Ascending aorta (tissue), 2 donors: ENCODE data around the gene ANKRD36. TPM values are rescaled to one million over a fixed set of nuclear protein-coding genes. Genes with fewer than 3 reads are reported as not detected.
"Not testable (repeated sequence)": the region's sequence is repeated elsewhere in the genome, so short reads cannot be mapped to it uniquely, and the experiment has no call there.

Experiments used
- DNase-seq, 2 donors: peaks; one replicate each; pipeline ENCODE4 v3.0.0-alpha.2; 2019; ENCODE audit warnings: low spot score in 2 of 2
- H3K27ac ChIP-seq, 2 donors: fragments of 200-600 bp; sonication (generic); one replicate each; pipeline ENCODE4 v1.5.1; 2016 to 2017; ENCODE audit warnings: mild to moderate bottlenecking in 1 of 2
- H3K27me3 ChIP-seq: fragments of 200-600 bp; sonication (generic); one replicate; pipeline ENCODE4 v1.5.1; 2017
- H3K36me3 ChIP-seq, 2 donors: fragments of 200-600 bp; sonication (generic); one replicate each; pipeline ENCODE4 v1.5.1; 2016
- H3K4me1 ChIP-seq, 2 donors: fragments of 200-600 bp; sonication (generic); one replicate each; pipeline ENCODE4 v1.5.1; 2016 to 2017; ENCODE audit warnings: mild to moderate bottlenecking in 1 of 2
- H3K4me3 ChIP-seq, 2 donors: fragments of 200-600 bp; sonication (generic); one replicate each; pipeline ENCODE4 v1.5.1; 2016 to 2017; ENCODE audit warnings: mild to moderate bottlenecking in 1 of 2
- H3K9me3 ChIP-seq, 2 donors: fragments of 200-600 bp; sonication (generic); one replicate each; pipeline ENCODE4 v1.5.1; 2016
- intact Hi-C: fragments of 100-400 bp; cut with DNase I; formaldehyde crosslinking; loops from one replicate; pipeline ENCODE4 v1.15.1; 2023
- total RNA-seq: library from RNA; depleted of rRNA; stranded (reverse); fragments of >200 nt; gene quantifications from one replicate; pipeline ENCODE4 v1.1.0, GENCODE V29; 2016

ANKRD36 gene
- total RNA-seq, 1 donor from 2014 or later, result 20.1 TPM

DNA sequence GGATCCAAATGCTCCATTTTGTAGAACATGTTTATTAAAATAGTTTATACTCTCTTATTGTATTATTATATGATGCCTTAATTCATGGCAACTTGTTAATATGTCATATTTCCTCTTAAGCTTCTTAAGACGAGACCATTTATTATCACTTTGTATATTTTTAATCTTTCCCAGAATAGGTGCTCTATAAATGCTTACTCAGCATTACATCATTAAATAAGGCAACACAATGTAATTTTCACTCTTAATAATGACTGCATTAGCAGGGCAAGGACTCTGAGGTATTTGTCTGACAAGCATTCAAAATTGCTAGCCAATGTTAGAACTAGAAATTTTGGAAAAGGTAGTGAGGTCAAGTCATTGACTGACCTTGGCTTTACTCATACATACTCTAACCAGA lies 180.7 kb downstream of the ANKRD36 start:
- H3K27me3 ChIP-seq, H3K4me3 ChIP-seq, H3K9me3 ChIP-seq, H3K36me3 ChIP-seq, H3K4me1 ChIP-seq, H3K27ac ChIP-seq, DNase-seq, intact Hi-C loops: not testable (repeated sequence)

Other genes starting within 250 kb of the ANKRD36 start
- 56.9 TPM for gene SEMA4C, start 243.1 kb upstream of the ANKRD36 start, total RNA-seq
- gene FAM178B, start 126.6 kb upstream of the ANKRD36 start, total RNA-seq, result not detected
- gene FAHD2B, start 18.3 kb upstream of the ANKRD36 start, total RNA-seq, result 18.5 TPM